HG03442 (cell line): ENCODE data around the gene CHST2.

Experiments used
- ATAC-seq: cut with Tn5 transposase; IDR thresholded peaks from one replicate; pipeline ENCODE4 v1.9.1; 2021; ENCODE audit warnings: mild to moderate bottlenecking, moderate library complexity; ENCODE audit not compliant: unreplicated experiment

The CHST2 gene

DNA sequence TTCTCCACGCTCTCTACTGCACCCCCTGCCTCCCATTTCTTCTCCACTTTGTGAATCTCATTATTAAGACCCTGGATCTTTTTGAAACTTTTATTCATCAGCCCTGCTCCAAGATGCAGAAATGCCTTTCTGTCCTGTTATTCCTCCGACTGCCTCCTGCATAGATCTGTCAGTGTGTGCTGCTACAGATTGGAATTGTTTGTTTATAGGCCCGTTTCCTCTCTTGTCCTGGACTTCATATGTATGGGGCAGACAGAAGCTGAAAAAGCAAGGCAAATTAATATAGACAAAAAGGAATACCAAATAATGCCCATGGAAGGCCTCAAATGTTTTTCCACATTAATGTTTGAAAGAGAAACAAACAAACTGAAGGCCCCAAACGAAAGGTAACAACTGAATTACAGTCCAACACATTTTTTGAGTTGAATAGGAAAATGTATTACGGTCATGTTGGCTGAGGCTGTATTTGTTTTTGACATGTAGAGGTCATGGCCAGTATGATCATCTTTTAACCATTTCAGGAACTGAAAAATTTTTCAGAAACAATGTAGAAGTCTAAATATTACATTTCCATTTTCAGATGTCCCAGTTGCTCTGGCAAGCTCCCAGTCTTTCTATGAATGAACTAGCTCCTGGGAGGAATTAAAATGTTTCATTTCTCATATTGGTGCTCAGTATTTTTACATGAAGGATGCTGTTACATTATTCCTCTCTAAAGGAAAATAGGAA, 8.8 kb downstream of the CHST2 start:
- ATAC-seq: no peak

DNA sequence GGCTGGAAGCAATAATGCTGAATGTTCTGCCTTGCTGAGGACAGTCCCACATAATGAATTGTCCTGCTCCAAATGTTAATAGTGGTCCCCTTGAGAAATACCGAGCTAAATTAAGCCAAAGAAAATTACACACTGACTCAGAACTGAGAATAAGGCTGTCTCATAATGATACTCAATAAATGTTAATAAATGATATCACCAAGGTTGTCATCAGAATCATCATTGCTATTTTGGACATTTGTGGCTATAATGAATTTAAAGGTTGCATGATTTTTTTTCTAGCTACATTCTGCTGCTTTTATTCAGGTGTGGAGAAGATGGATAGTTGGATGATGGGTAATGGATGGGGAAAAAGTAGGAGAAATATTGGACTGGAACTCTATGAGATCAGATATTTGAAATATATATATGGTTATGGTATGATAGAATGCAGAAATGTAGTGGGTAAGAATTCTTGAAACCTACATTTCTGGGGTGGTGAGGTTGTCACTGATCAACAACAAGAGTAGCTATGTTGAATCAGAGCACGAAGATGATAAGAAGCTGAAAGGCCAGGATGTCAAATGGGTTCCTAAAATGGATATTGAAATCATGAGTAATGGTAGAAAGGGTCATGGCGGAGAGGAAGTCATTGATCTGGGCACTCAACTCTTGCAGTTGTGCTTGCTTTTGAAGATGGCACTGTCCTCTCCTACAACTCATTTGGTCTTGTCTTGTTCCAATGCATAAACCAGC, 12.8 kb downstream of the CHST2 start:
- no peak for ATAC-seq

DNA sequence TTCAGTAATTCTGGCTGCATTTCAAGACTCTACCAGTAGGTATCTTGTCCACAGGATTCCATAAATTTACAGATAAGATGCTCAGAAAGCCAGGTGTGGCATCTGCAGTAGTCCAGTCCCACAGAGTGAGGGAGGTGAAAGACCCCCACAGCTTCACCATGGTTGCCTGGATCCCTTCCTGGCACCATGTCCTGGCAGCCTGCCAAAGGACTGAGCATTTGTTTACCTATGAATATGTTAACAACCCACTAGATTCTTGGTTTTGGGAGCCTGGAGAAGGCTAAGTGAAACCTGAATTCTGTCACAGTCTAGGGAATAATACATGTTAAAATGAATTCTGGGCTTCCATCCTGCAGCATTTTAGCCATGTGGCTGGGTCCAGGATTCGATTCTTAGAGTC, 14.9 kb downstream of the CHST2 start:
- ATAC-seq: no peak

DNA sequence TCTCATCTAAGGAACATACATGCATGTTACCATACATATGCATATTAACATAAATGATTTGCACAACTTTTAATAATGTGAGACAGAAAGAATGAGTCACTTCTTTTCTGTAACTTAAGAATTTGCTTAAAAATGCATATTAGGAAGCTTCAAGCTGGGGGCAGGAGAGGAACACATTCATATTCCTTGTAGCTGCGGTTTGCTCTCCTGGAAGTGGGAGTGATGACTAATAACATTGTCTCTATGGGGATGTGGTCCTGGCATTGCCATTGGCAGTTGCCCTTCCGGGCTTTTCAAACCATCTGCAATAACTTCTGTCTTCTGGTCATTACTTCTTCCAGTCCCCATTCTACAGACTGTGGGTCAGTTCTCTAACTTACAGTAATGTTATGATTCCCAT, 15.6 kb downstream of the CHST2 start:
- no peak for ATAC-seq

DNA sequence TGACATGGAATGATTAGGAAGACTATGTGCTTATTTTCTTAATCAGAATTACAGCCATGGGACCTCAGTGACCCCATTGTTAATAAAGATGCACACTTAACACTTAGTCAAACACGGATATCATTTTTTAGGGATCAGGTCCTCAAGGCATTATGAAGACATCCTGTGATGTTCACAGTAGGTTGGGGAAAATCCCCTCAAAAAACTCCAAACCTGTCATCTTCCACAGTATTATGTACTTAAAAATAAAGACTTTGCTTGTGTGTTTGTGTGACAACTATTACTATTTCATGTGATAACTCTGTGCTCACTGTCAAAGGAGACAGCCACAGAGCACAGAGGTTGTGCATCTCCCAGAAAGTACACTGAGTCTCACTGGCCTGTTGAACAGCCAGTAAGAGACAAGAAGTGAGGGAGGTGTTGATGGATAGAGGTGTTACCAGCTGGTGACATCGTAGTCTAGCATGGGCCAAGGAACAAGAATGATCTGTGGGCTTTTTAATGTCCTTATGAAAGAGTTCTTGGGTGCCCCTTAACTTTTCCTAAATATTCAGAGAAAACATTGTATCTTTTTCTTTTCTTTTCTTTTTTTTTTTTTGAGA, 18.0 kb downstream of the CHST2 start:
- no peak for ATAC-seq

DNA sequence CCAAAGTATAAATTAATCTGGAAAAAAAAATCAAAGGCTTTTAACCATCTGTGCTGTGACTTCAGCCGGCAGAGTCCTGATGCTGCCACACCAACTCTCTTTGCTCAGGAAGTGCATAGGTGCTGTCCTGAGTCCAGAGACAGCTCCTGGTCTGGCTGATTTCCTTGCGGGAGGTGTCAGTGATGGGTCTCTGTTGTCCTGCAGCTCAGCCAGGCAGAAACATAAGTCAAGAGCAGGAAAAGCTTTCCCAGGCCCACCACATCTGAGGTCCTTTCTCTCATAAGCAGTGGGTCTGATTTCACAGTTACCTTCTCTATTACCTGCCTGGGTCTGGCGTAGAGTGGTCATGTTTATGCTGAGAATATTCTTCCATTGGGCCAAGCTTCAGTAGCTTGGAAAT, 19.4 kb downstream of the CHST2 start:
- no peak for ATAC-seq

DNA sequence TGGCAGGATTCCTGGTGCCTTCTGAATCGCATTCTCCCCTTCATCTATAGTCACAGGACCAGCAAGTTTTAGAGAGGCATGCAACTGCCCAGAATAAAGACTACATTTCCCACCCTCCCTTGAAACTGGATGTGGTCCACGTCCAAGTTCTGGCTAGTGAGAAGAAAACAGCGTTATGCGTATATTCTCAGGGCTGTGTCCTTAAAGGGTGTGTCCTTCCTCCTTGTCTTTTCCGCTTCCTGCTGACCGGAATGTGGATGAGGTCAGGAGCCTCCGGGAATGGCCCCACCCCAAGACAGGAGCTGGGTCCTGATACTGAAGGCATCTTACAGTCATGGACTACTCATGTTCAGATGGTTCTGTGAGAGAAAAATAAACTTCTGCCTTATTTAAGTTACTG, 20.2 kb downstream of the CHST2 start:
- ATAC-seq: no peak

DNA sequence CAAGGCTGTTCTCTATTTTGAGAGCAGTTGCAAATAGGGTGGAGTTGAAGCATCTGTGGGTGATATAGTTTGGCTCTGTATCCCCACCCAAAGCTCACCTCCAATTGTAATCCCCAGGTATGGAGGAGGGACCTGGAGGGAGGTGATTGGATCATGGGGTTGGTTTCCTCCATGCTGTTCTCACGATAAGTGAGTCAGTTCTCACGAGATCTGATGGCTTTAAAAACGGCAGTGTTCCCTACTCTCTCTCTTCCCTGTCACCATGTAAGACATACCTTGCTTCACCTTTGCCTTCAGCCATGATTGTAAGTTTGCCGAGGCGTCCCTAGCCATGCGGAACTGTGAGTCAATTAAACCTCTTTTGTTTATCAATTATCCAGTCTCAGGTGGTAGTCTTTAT, 21.0 kb downstream of the CHST2 start:
- ATAC-seq: no peak

DNA sequence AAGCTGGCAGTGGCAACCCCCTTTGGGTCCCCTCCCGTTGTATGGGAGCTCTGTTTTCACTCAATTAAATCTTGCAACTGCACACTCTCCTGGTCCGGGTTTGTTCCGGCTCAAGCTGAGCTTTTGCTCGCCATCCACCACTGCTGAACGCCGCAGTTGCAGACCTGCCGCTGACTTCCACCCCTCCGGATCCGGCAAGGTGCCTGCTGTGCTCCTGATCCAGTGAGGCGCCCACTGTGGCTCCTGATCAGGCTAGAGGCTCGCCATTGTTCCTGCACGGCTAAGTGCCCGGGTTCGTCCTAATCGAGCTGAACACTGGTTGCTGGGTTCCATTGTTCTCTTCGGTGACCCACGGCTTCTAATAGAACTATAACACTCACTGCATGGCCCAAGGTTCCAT, 22.8 kb downstream of the CHST2 start:
- ATAC-seq: no peak

DNA sequence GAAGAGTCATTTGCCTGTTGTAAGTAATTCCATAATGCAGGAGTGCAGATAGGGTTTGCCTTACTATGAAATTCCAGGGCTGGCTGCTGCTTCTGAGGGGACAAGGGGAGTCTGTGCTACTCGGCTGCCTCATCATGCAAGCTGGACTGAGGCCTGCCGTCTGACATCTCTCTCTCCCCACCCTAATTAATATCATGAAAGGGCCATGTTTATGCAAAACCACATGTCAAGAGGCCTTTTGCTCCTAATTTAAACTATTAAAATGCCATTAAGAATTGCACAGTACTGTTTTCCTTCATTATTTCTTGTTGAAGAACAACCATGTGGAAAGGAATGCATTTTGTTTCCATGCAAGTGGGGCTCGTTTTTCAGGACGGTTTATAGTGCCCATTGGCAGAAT, 26.3 kb downstream of the CHST2 start:
- no peak for ATAC-seq

DNA sequence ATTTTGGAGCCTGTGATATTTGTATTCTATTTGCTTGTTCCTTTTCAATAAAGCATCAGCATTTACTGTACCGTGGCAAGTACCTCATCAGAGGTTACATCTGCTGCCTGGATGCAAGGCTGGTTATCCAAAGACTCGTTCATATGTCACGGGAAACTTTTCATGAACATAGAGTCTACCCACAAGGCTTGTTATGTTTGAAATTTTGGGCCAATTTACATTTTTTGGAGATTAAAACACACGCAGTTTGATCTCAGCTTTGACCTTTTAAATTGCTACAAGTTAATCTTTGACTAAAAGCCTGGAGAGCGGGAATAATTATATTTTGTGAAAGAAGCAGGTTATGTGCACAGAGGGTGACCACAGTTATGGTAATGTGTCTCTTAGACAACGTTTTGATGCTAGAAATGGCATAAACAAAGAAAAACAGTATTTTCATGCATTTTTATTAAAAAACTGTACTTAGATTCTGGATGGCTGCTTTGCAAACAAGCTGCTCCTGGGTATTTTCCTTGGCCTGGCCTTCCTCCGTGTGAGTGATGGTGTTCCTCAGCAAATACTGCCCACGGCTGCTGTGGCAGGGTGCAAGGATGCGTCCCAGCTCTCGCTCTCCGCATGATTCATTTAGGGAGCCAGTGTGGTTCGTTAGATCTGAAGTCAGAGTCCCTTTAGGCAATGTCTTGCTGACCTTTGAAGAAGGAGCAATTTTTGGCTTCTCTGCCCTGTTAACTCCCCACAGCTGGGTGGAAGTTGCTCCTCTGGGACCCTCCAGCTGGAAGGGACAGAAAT, 27.1 kb downstream of the CHST2 start:
- no peak for ATAC-seq

DNA sequence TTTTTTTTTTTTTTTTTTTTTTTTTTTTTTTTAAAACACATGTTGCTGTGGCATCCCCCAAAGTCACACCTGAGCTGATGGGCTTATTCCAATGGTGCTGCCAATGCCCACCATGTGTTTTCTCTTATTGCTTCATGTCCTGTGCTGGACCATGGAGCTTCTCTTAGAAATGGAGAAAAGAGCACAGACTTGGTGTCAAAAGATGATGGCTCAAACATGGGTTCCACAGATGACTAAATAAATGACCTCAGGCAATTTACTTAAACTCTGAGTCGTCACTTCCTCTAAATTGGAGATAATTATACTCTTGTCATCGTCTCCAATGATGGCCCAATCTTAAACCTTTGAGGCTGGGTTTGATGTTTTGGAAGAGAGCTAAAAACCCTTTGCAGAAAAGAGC, 28.1 kb downstream of the CHST2 start:
- ATAC-seq: no peak

DNA sequence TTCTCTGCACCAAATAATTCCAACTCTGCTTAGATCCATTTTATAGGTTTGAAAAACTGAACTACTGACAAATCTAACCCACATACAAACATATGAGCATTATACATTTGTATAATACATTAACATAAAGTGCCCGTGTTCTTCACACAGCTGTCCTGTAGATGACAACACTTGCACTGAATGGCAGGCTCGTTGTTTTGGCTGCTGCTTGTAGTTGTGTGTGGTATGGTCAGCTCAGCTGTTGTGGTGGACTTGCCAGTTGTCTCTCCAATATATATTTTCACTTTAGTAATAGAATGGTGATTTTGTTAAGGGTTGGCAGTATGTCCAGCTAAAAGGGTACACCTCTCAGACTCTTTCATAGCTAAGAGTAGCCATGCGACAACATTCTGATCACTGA, 30.5 kb downstream of the CHST2 start:
- no peak for ATAC-seq

DNA sequence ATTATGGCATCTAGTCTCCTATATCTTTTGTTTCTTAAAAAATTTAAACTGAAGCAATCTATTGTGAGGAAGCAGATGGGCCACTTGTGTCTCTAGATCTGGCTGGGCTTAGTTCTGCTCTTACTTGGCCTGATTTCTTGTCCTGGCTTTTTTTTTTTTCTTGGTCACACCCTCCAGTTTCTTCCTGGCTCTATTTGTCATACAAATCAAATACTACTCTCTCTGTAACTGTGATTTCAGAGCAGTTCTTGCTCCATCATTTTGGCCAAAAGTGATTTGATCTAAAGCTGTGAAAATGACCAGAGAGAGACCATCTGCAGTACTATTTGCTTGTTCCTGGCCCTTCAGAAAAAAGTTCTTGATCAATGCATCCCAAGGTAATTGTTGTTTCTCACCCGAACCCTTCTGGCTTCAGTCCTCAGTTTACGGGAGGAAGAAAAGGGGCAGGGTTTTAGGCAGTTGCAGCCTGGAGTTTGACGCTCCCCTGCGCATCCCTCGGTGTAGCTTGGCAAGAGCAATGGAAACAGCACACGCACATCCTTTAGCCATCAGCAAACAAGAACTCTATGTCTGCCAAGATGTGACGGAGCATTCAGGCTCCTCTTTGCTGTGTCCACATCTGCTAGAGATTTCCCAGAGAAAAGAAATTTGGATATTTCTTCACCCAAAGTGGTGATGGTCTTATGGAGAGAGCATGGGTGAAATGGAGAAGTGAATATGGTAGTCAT, 31.6 kb downstream of the CHST2 start:
- ATAC-seq: no peak

DNA sequence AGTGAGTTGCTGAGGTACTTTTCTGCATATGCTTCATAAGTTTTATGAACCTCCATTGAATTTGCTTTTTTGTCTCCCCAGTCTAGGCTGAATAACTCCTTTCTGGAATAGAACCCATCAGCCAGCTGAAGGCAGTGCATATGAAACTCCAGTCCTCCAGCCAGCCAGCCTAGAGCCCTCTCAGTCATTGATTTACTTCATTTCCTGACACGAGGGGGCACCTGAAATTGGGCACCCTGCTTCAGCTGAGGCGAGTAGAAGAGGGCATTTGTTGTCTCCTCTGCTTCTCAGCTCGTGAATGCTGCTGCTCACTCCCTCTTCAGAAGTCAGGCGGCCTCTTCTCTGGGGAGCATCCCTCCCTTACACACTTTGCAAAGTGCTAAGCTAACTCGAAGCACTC, 32.5 kb downstream of the CHST2 start:
- no peak for ATAC-seq

DNA sequence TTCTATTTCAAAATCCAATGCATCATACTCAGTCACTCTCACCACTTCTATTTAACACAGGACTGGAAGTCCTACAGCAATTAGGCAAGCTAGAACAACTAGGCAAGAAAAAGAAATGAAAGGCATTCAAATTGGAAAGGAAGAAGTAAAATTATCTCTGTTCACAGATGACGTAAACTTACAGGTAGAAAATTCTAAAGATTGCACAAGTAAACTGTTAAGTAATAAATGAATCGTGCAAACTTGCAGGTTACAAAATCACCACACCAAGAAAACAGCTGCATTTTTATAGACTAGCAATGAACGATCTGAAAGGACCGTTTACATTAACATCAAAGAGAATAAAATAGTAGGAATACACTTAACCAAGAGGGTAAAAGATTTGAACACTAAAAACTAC, 36.2 kb downstream of the CHST2 start:
- ATAC-seq: no peak

DNA sequence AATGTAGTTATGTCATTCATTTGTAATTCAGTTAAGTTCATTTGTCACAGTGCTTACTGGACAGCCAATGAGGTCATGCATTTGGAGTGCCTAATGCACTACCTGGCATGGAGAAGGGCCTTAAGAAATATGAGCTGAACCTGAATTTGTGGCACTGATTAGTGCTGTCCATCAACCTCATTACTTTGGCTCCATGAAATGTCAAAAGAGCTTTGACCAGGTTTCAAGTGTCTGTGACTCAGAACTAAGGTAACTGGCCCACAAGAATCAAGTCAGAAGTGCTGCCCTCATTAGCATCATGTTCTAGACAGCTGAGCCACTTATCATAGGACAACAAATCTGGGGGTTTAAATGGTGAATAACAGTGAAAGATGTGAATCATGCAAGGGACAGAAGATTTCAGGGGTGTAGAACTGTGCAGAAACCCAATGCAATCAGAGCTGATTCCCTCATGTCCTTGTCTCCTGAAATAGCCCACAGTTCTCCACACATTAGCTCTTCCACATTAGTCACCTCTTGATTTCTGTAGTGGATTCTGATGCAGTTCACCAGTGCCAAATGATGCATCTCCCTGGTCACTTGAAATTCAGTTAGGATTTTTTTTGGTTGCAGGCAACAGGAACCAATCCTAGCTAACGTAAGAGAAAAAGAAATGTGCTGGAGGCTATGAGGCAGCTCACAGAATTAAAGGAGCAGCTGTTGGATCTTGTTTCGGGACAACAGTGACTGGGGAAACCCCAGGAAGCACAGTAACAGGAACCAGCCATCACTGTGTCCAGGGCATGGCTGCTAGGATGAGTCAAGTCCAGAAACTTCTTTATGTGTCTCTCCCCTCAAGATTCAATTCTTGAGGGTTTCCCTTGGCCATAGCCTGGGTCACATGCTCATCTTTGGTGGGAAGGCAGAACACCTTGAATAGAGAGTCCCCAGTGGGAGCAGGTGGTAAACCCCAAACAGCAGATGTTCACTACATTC, 38.7 kb downstream of the CHST2 start:
- peak; percentile 82 for ATAC-seq

DNA sequence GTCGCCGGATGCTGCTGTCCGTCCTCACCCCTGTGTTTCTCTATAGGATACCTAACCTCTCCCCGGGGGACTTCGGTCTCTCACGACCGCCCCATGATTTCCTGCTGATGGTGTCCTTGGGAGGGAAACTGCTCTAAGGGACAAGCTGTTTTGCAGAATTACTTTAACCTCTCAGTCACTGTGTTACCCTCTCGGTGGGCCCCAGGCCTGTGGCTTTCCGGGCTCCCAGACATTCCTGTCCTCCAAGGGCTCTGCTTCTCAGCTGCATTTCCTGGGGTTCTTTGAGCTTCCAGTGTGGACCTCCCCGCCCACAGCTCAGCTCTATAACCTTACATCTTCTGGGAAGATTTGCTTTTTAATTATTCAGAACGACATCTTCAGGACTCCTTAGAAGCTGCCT, 40.9 kb downstream of the CHST2 start:
- no peak for ATAC-seq

DNA sequence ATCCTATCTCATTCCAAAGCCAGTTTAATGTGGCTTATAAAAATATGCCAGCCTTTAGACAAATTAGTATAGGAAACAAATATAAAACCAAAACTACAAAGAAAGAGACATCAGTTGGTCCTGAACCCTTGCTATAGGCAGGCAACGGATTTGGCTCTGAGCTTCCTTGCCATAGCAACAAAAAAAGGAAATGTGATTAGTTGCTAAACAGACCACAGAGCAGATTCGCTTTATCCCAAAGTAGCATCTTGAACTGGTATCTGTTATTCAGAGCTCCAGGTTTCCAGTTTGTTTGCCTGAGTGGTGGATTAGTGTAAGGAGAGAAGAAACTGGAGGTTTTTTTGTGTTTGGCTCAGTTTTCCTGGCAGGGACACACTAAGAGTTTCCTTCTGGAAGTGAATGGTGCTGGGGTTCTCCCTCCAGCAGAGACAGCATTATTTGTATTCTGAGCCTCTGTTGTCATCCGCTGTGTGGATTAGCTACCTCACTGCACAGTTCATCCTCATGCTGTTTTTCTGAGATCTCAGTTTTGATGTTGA, 44.1 kb downstream of the CHST2 start:
- ATAC-seq: no peak
